ENCODE data around the gene SLC35C1.

The SLC35C1 gene

DNA sequence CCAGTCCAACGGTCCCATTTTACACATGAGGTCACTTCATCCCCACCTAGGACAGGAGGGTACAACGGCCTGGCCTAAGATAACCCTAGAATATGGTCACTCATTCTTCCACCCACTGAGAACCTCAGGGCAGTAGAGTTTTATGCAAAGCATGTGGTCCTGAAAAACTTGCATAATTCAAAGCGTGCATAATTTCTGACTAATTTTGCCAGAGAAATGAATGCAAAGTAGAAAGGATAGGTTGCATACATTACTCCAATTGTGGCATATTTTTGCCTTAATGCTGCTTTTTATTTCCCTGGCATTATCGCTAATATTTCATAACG lies 32.5 kb upstream of the SLC35C1 start:
- peak overlapping the region; percentile 97 for H3K4me2 ChIP-seq (ENCODE audit: low read length)
- TF ChIP-seq CTCF (IDR thresholded peaks at IDR 0.05; ENCODE audit: low read depth, low read length) (no peak), EZH2phosphoT487 (IDR thresholded peaks at IDR 0.05; ENCODE audit: low read depth) (no peak)
- peaks cover 16% of the 10 kb centered on the region for H3K4me1 ChIP-seq (ENCODE audit: low read length)
- no peaks in the 10 kb centered on the region for H4K20me1 ChIP-seq (ENCODE audit: insufficient read depth, low read length)
- H2AFZ ChIP-seq (ENCODE audit: low read depth, low read length): no peak overlapping the region
- no peaks in the 10 kb centered on the region for H3K79me2 ChIP-seq (ENCODE audit: low read length)
- H3K9me3 ChIP-seq (ENCODE audit: insufficient read depth, low read length): no peaks in the 10 kb centered on the region
- no peak overlapping the region for H3K27ac ChIP-seq (ENCODE audit: low read length)
- H3K9ac ChIP-seq (ENCODE audit: low read length): no peak overlapping the region
- H3K27me3 ChIP-seq (ENCODE audit: low read depth, low read length): peaks cover 60% of the 10 kb centered on the region
- no peaks in the 10 kb centered on the region for H3K36me3 ChIP-seq (replicated peaks; ENCODE audit: low read depth, low read length)
- peak overlapping the region; percentile 83 for H3K4me3 ChIP-seq (ENCODE audit: low read length)

DNA sequence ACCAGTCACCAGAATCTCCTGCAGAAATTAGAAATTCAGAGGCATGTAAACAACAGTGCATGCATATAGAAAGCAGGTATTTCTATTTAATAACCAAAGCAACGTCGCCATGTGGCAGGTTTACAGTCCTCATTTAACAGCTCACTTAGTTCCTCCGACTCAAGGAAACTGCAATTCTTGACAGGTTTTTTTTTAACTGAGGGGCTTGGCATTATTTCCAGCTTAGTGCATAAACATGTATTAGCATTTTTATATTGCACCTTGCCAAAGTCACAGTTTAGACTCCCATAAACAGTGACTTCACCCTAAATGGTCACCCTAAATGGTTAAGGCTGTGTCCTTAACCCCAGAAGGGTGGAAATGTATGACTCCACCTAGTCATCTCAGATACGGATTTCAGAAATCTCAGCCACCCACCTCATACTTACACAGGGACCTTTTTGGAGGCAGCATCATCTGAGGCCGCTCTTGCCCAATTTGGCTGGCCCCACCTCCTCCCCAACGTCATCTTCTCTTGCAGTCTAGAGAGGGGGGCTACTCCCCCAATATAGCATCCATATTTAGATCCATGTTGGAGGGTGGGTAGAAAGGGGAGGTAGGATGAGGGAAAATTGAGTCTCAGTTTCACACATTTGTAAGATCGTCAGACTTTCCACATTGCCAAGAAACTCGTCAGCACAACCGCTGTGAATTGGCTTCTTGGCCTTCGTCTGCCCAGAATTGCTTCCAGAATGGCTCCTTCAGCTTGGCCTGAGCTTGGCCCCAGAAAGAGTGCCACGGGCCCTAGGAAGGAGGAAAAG lies 31.8 kb upstream of the SLC35C1 start:
- Histone ChIP-seq H3K9me3 (ENCODE audit: insufficient read depth, low read length) (no peaks in the 10 kb centered on the region), H3K4me3 (ENCODE audit: low read length) (no peak overlapping the region), H3K4me1 (ENCODE audit: low read length) (peaks cover 16% of the 10 kb centered on the region), H3K27ac (ENCODE audit: low read length) (no peak overlapping the region), H3K27me3 (ENCODE audit: low read depth, low read length) (peaks cover 58% of the 10 kb centered on the region), H3K79me2 (ENCODE audit: low read length) (no peaks in the 10 kb centered on the region), H4K20me1 (ENCODE audit: insufficient read depth, low read length) (no peaks in the 10 kb centered on the region), H3K4me2 (ENCODE audit: low read length) (no peak overlapping the region), H3K36me3 (replicated peaks; ENCODE audit: low read depth, low read length) (no peaks in the 10 kb centered on the region), H2AFZ (ENCODE audit: low read depth, low read length) (no peak overlapping the region), H3K9ac (ENCODE audit: low read length) (no peak overlapping the region)
- TF ChIP-seq EZH2phosphoT487 (IDR thresholded peaks at IDR 0.05; ENCODE audit: low read depth): no peak
- TF ChIP-seq CTCF (IDR thresholded peaks at IDR 0.05; ENCODE audit: low read depth, low read length): no peak

DNA sequence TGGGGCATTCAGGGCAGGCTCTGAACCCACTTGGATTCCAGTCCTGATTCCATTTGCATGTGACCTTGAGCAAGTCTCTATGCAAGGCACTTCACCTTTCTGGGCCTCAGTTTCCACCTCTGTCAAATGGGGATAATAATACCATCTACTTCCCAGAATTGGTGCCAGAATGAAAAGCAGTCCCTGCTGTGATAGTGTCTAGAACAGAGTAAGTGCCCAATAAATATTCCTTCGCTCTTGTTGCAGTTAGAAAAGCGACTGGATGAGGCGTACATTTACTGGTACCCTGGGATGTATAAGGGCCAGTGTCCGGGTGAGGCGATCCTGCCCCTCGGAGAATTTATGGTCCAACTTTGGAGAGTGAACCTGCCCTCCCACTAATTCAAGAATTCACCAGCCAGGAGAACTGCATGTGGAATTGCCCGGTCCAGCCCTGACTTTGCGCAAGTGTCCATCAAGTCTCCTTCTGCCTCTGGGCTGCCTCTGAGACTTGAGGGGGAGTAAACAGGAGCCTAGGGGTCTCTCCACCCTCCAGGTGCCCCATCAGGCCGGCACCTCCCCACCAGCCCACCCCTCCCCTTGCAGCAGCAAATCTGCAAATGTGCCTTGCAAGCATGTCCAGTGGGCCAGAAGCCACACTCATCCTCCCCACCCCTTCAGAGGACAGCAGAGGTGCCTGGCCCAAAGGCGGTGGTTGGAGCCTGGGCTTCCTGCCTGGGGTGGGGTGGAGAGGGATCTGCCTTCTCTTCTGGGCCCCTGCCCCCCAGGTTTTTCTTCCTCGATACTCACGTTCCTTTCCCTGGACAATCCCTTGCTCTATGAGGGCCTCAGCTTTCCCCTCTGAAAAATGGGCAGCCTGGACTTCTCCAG lies 30.9 kb upstream of the SLC35C1 start:
- no peaks in the 10 kb centered on the region for H4K20me1 ChIP-seq (ENCODE audit: insufficient read depth, low read length)
- H3K4me2 ChIP-seq (ENCODE audit: low read length): no peak overlapping the region
- H3K4me3 ChIP-seq (ENCODE audit: low read length): no peak overlapping the region
- no peak overlapping the region for H3K27ac ChIP-seq (ENCODE audit: low read length)
- no peaks in the 10 kb centered on the region for H3K79me2 ChIP-seq (ENCODE audit: low read length)
- TF ChIP-seq EZH2phosphoT487 (IDR thresholded peaks at IDR 0.05; ENCODE audit: low read depth) (no peak), CTCF (IDR thresholded peaks at IDR 0.05; ENCODE audit: low read depth, low read length) (no peak)
- peaks cover 16% of the 10 kb centered on the region for H3K4me1 ChIP-seq (ENCODE audit: low read length)
- H2AFZ ChIP-seq (ENCODE audit: low read depth, low read length): no peak overlapping the region
- H3K36me3 ChIP-seq (replicated peaks; ENCODE audit: low read depth, low read length): no peaks in the 10 kb centered on the region
- peaks cover 54% of the 10 kb centered on the region for H3K27me3 ChIP-seq (ENCODE audit: low read depth, low read length)
- H3K9ac ChIP-seq (ENCODE audit: low read length): no peak overlapping the region
- no peaks in the 10 kb centered on the region for H3K9me3 ChIP-seq (ENCODE audit: insufficient read depth, low read length)

DNA sequence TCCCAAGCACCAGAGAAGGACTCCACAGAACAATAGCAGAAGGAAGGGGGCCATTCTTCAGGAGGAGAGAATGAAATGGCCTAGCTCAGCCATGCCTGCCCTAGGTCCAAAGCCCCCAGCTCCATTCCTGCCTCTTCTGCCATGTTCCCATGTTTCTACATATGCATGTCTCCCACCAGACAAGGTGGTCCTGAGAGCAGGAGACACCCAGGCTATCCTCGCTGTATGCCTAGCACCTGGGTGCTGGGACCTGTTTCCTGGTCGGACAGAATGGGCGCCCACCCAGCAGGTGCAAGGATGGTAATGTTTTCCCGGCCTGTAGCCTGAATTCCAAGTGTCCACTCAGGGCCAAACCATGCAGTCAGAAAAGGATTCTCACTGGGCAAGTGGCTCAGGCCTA lies 30.2 kb upstream of the SLC35C1 start:
- H3K4me1 ChIP-seq (ENCODE audit: low read length): peaks cover 16% of the 10 kb centered on the region
- no peaks in the 10 kb centered on the region for H3K36me3 ChIP-seq (replicated peaks; ENCODE audit: low read depth, low read length)
- no peak overlapping the region for H3K4me3 ChIP-seq (ENCODE audit: low read length)
- H3K79me2 ChIP-seq (ENCODE audit: low read length): no peaks in the 10 kb centered on the region
- H3K27ac ChIP-seq (ENCODE audit: low read length): no peak overlapping the region
- H3K9me3 ChIP-seq (ENCODE audit: insufficient read depth, low read length): no peaks in the 10 kb centered on the region
- TF ChIP-seq EZH2phosphoT487 (IDR thresholded peaks at IDR 0.05; ENCODE audit: low read depth): no peak
- TF ChIP-seq CTCF (IDR thresholded peaks at IDR 0.05; ENCODE audit: low read depth, low read length): no peak
- no peaks in the 10 kb centered on the region for H4K20me1 ChIP-seq (ENCODE audit: insufficient read depth, low read length)
- no peak overlapping the region for H3K4me2 ChIP-seq (ENCODE audit: low read length)
- no peak overlapping the region for H2AFZ ChIP-seq (ENCODE audit: low read depth, low read length)
- no peak overlapping the region for H3K9ac ChIP-seq (ENCODE audit: low read length)
- peaks cover 46% of the 10 kb centered on the region for H3K27me3 ChIP-seq (ENCODE audit: low read depth, low read length)

All from OCI-LY3 (cell line).